SK-MEL-5 (cell line): Measurements from ENCODE around the gene ADSL. TPM values are rescaled to one million over a fixed set of nuclear protein-coding genes. Genes with fewer than 3 reads are reported as not detected.

ENCODE experiments used
- DNase-seq: peaks from one replicate; pipeline ENCODE4 v3.0.0-alpha.2; 2016; ENCODE audit warnings: low read depth, low spot score
- in situ Hi-C: cut with HindIII; loops from 2 replicates; pipeline ENCODE4 v1.10.0; 2016; ENCODE audit warnings: low sequenced_read_pairs, high pct_unique_total_duplicates, low pct_unique_long_range_greater_than_20kb
- total RNA-seq: library from RNA; depleted of rRNA; stranded (reverse); fragments of >200 nt; shearing (Covaris generic); gene quantifications from 2 replicates; pipeline ENCODE4 v1.2.3, GENCODE V29; 2014

Gene ADSL
- total RNA-seq, 1 experiment from 2014 or later, result 308 TPM

DNA sequence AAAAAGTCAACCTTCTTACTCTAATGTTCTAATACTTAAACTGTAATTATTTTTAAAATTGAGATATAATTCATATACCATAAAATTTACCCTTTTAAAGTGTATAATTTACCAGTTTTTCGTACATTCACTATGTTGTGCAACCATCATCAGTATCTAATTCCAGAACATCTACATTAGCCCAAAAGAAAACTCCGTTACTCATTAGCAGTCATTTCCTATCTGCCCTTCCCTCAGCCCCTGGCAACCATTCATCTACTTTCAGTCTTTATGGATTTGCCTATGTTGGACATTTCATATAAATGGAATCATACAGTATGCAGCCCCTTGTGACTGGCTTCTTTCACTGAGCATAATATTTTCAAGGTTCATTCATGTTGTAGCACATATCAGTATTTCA is 46.3 kb downstream of the ADSL start:
- no peak for DNase-seq
- in situ Hi-C loops, result no loop called here

GRCh38 chr22:40394607-40395006 is 48.3 kb downstream of the ADSL start:
- in situ Hi-C loops, result no loop called here
- no peak for DNase-seq

GRCh38 chr22:40395607-40396006 is 49.3 kb downstream of the ADSL start:
- DNase-seq, result no peak
- in situ Hi-C loops, result no loop called here

DNA sequence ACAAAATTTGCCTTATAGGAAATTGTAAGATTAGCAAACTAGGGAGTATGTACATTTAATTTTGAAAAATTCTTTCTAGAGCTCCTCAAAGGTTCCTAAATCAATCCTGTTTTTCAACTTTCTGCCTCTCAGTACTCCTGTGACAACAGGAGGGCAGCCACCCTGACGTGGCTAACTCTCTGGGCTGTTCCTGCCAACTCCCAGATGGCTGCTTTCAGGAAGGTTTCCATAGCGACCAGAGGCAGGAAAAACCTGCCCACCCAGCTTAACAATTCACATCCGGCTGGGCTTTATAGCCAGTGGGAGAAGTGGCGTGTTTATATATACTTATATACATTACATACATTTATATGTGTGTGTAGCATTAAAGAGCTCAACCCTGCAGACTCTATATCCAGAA is 50.6 kb downstream of the ADSL start:
- no peak for DNase-seq
- in situ Hi-C loops, result no loop called here

DNA sequence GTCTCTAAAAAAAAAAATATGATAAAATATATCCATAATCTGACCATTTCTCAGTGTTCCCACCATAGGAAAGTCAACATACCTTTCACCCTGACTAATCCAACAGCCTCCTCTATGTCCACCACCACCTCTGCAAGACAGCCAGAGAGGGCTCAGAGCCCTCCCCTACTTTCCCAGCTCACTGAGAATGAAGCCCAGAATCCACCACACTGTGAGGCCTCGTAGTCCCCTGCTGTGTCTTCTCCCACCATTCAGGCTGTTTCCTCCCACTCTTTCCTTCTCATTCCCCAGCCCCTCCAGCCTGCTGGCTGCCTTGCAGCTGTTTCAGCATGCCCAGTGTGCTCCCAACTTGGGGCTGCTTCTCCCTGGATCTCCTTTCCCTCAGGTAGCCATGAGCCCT is 51.1 kb downstream of the ADSL start:
- DNase-seq, result no peak
- in situ Hi-C loops, result no loop called here

- in situ Hi-C loops, result no loop called here
- DNase-seq, result no peak
These were observed 53.3 kb downstream of the ADSL start for GRCh38 chr22:40399621-40400020.

DNA sequence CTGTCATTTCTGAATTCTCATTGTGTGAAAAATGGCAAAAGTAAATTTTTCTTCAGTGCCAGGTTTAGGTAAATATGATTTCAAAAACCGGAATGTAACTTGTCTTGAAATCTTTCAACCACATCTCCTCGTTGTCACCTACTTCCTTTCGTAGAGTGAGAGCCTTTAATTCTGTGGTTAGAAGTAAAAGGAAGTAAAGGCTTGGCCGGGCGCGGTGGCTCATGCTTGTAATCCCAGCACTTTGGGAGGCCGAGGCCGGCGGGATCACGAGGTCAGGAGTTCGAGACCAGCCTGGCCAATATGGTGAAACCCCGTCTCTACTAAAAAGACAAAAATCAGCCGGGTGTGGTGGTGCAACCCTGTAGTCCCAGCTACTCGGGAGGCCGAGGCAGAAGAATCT is 53.9 kb downstream of the ADSL start:
- no peak for DNase-seq
- in situ Hi-C loops, result no loop called here

GRCh38 chr22:40401532-40401931 is 55.2 kb downstream of the ADSL start:
- no peak for DNase-seq
- in situ Hi-C loops, result no loop called here

GRCh38 chr22:40401981-40402406 is 55.7 kb downstream of the ADSL start:
- in situ Hi-C loops, result no loop called here
- no peak for DNase-seq

DNA sequence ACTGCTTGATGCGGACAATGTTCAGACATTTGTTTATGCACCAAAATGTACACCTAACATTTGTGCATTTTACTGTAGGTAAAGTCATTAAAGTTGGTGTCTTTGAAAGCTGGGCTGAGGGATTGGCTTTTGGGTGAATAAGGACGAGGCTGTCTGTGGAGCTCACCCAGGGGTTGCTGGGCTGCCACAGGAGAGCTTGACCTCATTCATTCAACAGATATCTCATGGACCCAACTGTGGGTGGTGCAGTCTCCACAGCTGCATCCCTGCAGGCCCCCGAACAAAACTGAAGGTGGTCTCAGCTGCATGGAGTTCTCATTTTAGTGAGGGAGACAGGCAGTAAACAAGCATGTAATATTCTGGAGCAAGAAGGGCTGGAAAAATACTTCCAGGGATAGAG is 56.8 kb downstream of the ADSL start:
- DNase-seq, result no peak
- in situ Hi-C loops, result no loop called here

GRCh38 chr22:40403651-40404050 is 57.4 kb downstream of the ADSL start:
- no peak for DNase-seq
- in situ Hi-C loops, result no loop called here

- no peak for DNase-seq
- in situ Hi-C loops, result no loop called here
These were observed 58.2 kb downstream of the ADSL start for GRCh38 chr22:40404251-40405177.

GRCh38 chr22:40405178-40406062 is 59.1 kb downstream of the ADSL start:
- DNase-seq, result no peak
- in situ Hi-C loops, result no loop called here

GRCh38 chr22:40406063-40406890 is 60.0 kb downstream of the ADSL start:
- DNase-seq, result no peak
- in situ Hi-C loops, result no loop called here

GRCh38 chr22:40407021-40407761 is 60.9 kb downstream of the ADSL start:
- in situ Hi-C loops, result no loop called here
- no peak for DNase-seq

DNA sequence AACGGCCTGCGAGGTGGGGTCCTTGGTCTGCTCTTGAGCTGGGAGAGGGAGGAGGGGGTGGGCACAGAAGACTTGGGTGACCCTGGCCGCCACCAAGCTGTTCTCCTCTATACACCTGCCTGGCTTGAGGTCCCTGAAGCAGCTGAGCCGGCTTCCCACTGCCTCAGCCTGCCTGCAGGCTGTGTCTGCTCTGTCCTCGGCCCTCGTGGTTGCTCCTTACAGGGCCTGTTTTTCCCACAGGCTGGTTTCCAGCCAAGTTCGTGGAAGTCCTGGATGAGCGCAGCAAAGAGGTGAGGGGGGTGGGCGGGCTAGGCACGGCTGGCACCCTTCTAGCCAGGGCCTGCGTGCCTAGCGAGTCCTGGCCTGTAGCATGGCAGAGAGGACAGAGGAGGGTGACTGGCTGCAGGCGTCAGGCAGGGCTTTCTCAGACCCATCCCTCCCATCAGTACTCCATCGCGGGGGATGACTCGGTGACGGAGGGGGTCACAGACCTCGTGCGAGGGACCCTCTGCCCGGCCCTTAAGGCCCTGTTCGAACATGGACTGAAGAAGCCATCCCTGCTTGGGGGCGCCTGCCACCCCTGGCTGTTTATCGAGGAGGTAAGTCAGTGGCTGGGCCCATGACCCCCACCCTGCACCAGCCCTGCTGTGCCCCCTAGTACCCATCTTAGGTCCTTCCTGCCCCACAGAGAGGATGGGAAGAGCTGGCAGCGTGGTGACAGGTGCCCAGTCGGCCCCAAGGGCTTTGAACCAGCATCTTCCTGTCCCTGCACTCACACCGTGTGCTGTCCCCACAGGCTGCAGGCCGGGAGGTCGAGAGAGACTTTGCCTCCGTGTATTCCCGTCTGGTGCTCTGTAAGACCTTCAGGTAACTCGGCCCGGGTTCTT is 61.8 kb downstream of the ADSL start:
- DNase-seq, result no peak
- in situ Hi-C loops, result no loop called here
